Endothelial cell of umbilical vein (primary cell): Measurements from ENCODE around the gene PTMA. TPM values are rescaled to one million over a fixed set of nuclear protein-coding genes. Genes with fewer than 3 reads are reported as not detected.

Source experiments
- BruUV-seq: library from RNA; stranded (reverse); fragments of 400-500 nt; replicated peaks from 2 replicates; lab custom pipeline; 2021; lab: Mats Ljungman, UMichigan
- CTCF ChIA-PET: fragments of 300-600, 350-600 bp; sonication (Branson Sonifier 250); formaldehyde crosslinking; loops from one replicate; lab custom pipeline; 2021; ENCODE audit warnings: antibody characterized with exemption, inconsistent platforms; lab: Charles Lee
- POLR2A ChIA-PET: fragments of 300-600, 350-600 bp; sonication (Branson Sonifier 250); formaldehyde crosslinking; loops from one replicate; lab custom pipeline; 2021; ENCODE audit warnings: antibody characterized with exemption, inconsistent platforms; lab: Charles Lee
- DNase-seq: peaks from one replicate; pipeline ENCODE4 v3.0.0-alpha.2; 2011; ENCODE audit warnings: low read depth, low spot score
- FAIRE-seq: peaks from 2 replicates; lab custom pipeline; 2011; peaks lifted over from hg19 to GRCh38; lab: Jason Lieb, UNC
- H2AFZ ChIP-seq: 2 replicates; pipeline ENCODE4 v1.6.0; 2012; ENCODE audit warnings: low read depth, low read length, control low read depth, inconsistent platforms
- H3K27ac ChIP-seq: 2 replicates; pipeline ENCODE4 v1.5.1; 2011; ENCODE audit warnings: low read depth, mild to moderate bottlenecking, control low read depth, low read length, moderate library complexity; ENCODE audit not compliant: insufficient read depth
- H3K27me3 ChIP-seq, 2 experiments: 2 replicates each; pipeline versions ENCODE4 v1.6.0 to v1.6.1; 2011; ENCODE audit warnings: low read length in 2 of 2, mixed read lengths in 1 of 2; ENCODE audit not compliant: control insufficient read depth in 2 of 2, insufficient read depth in 2 of 2
- H3K36me3 ChIP-seq, 2 experiments: 2 replicates in 1 of 2; 3 replicates in 1 of 2; pipeline ENCODE4 v1.5.1; 2011; ENCODE audit warnings: low read length in 2 of 2, mild to moderate bottlenecking in 1 of 2, moderate library complexity in 1 of 2; ENCODE audit not compliant: control insufficient read depth in 2 of 2, insufficient read depth in 2 of 2; ENCODE audit errors: extremely low read depth in 1 of 2
- H3K4me1 ChIP-seq: 3 replicates; pipeline ENCODE4 v1.5.1; 2011; ENCODE audit warnings: mild to moderate bottlenecking, low read length; ENCODE audit not compliant: control insufficient read depth, insufficient read depth; ENCODE audit errors: extremely low read depth
- H3K4me2 ChIP-seq: 2 replicates; pipeline ENCODE4 v1.6.1; 2011; ENCODE audit warnings: low read length, control low read depth, mixed read lengths; ENCODE audit not compliant: insufficient read depth
- H3K4me3 ChIP-seq, 3 experiments: fragments of 200-600 bp in 1 of 3; sonication (generic), shearing (Covaris generic) in 1 of 3; replicated peaks in 1 of 3; 2 replicates each; pipeline ENCODE4 v1.5.1; 2011 to 2016; ENCODE audit warnings: control low read depth in 3 of 3, low read length in 3 of 3, mild to moderate bottlenecking in 2 of 3, inconsistent platforms in 1 of 3, low read depth in 1 of 3, moderate library complexity in 1 of 3; ENCODE audit not compliant: insufficient read depth in 1 of 3
- H3K79me2 ChIP-seq: 2 replicates; pipeline ENCODE4 v1.6.0; 2012; ENCODE audit warnings: low read length, inconsistent platforms; ENCODE audit not compliant: control insufficient read depth, insufficient read depth
- H3K9ac ChIP-seq: replicated peaks from 2 replicates; pipeline ENCODE3; 2011; ENCODE audit warnings: low read length, control low read depth; ENCODE audit not compliant: insufficient read depth; ENCODE audit errors: extremely low read depth
- H3K9me1 ChIP-seq: replicated peaks from 3 replicates; pipeline ENCODE4 v1.6.0; 2011; ENCODE audit warnings: mild to moderate bottlenecking, low read length; ENCODE audit not compliant: control insufficient read depth, insufficient read depth; ENCODE audit errors: extremely low read depth
- H3K9me3 ChIP-seq: replicated peaks from 2 replicates; pipeline ENCODE4 v1.5.1; 2012; ENCODE audit warnings: low read length, inconsistent platforms; ENCODE audit not compliant: control insufficient read depth, insufficient read depth
- H4K20me1 ChIP-seq: replicated peaks from 2 replicates; pipeline ENCODE3; 2011; ENCODE audit warnings: mild to moderate bottlenecking, low read length; ENCODE audit not compliant: control insufficient read depth, insufficient read depth; ENCODE audit errors: extremely low read depth
- EZH2 ChIP-seq: IDR thresholded peaks from 2 replicates; pipeline ENCODE4 v1.6.1; 2012; ENCODE audit warnings: borderline replicate concordance, low read depth, mild to moderate bottlenecking, moderate library complexity, low read length, inconsistent platforms; ENCODE audit not compliant: severe bottlenecking
- FOS ChIP-seq: IDR thresholded peaks from 2 replicates; pipeline ENCODE4 v1.6.1; 2011; ENCODE audit warnings: mild to moderate bottlenecking, low read length, moderate library complexity, borderline replicate concordance; ENCODE audit not compliant: insufficient read depth
- GATA2 ChIP-seq: IDR thresholded peaks from 2 replicates; pipeline ENCODE4 v1.7.0; 2011; ENCODE audit warnings: low read depth, mild to moderate bottlenecking, moderate library complexity, mixed read lengths, low read length; ENCODE audit not compliant: insufficient read length, insufficient read depth
- JUN ChIP-seq: IDR thresholded peaks from 2 replicates; pipeline ENCODE4 v1.6.1; 2011; ENCODE audit warnings: borderline replicate concordance, low read depth; ENCODE audit not compliant: insufficient read length, insufficient read depth
- MAX ChIP-seq: IDR thresholded peaks from 2 replicates; pipeline ENCODE4 v1.6.1; 2011; ENCODE audit not compliant: insufficient read depth, insufficient read length
- MYC ChIP-seq: IDR thresholded peaks from one replicate; pipeline ENCODE4 v1.6.1; 2011; ENCODE audit warnings: mild to moderate bottlenecking, low read depth, low read length
- POLR2A ChIP-seq: IDR thresholded peaks from 2 replicates; pipeline ENCODE4 v1.6.1; 2012; ENCODE audit warnings: low read depth, mild to moderate bottlenecking, control low read depth, low read length
- POLR2AphosphoS5 ChIP-seq: IDR thresholded peaks from 2 replicates; pipeline ENCODE4 v1.6.1; 2012; ENCODE audit warnings: low read depth, mild to moderate bottlenecking, control low read depth, low read length, moderate library complexity; ENCODE audit not compliant: insufficient read depth
- dilution Hi-C: fragments of 300-500 bp; cut with MboI; formaldehyde crosslinking; loops from one replicate; pipeline ENCODE4 v1.15.0; 2019; ENCODE audit warnings: low sequenced_read_pairs; ENCODE audit not compliant: extremely low pct_ligation_motif_present
- intact Hi-C: fragments of 100-400 bp; cut with micrococcal nuclease; formaldehyde crosslinking; loops from one replicate; pipeline ENCODE4 v1.10.0; 2022
- polyA plus RNA-seq, 4 experiments: library from polyadenylated mRNA; depleted of rRNA in 3 of 4; stranded (reverse) in 3 of 4; unstranded in 1 of 4; fragments of >200 nt; gene quantifications; 2 replicates each; pipeline versions ENCODE4 v1.2.1 to v1.2.3, GENCODE V29; 2011 to 2012; ENCODE audit warnings: missing spikeins in 1 of 4
- total RNA-seq: library from RNA; stranded (reverse); gene quantifications from 2 replicates; pipeline ENCODE4 v1.2.3, GENCODE V29; 2021
- TF ChIP-seq, protein P1 (sequence below), 2 donors: IDR thresholded peaks; 1 replicate in 1 of 2; 2 replicates in 1 of 2; pipeline ENCODE4 v1.5.1; 2011; ENCODE audit warnings: low read length in 2 of 2, mild to moderate bottlenecking in 2 of 2, moderate library complexity in 2 of 2, control low read depth in 1 of 2, inconsistent platforms in 1 of 2, low read depth in 1 of 2; ENCODE audit not compliant: insufficient read depth in 1 of 2; ENCODE audit errors: extremely low read depth in 1 of 2

The PTMA gene
- total and polyA plus RNA-seq, 2 donors (not counting 3 experiments of a cell fraction or from before 2014, with no cell fraction given): 404 to 1,488 TPM

- Histone ChIP-seq H3K4me3 (peak overlapping the region in 2 of 3 experiments; percentile 40 to 43), H3K36me3 (no peaks in the 10 kb centered on the region), H3K9ac (peak overlapping the region; percentile 73), H3K4me2 (peak overlapping the region; percentile 74), H2AFZ (peak overlapping the region; percentile 93), H3K79me2 (no peaks in the 10 kb centered on the region), H4K20me1 (no peaks in the 10 kb centered on the region), H3K27ac (peak overlapping the region; percentile 66), H3K9me3 (no peaks in the 10 kb centered on the region), H3K9me1 (no peaks in the 10 kb centered on the region), H3K4me1 (peaks cover 4% of the 10 kb centered on the region), H3K27me3 (no peaks in the 10 kb centered on the region)
- dilution Hi-C loops: no loop called here
- TF ChIP-seq POLR2AphosphoS5 (peak; percentile 87), MAX (no peak), FOS (no peak), EZH2 (no peak), GATA2 (no peak), POLR2A (peak; percentile 78), MYC (no peak), JUN (no peak)
- TF ChIP-seq, protein P1, sequence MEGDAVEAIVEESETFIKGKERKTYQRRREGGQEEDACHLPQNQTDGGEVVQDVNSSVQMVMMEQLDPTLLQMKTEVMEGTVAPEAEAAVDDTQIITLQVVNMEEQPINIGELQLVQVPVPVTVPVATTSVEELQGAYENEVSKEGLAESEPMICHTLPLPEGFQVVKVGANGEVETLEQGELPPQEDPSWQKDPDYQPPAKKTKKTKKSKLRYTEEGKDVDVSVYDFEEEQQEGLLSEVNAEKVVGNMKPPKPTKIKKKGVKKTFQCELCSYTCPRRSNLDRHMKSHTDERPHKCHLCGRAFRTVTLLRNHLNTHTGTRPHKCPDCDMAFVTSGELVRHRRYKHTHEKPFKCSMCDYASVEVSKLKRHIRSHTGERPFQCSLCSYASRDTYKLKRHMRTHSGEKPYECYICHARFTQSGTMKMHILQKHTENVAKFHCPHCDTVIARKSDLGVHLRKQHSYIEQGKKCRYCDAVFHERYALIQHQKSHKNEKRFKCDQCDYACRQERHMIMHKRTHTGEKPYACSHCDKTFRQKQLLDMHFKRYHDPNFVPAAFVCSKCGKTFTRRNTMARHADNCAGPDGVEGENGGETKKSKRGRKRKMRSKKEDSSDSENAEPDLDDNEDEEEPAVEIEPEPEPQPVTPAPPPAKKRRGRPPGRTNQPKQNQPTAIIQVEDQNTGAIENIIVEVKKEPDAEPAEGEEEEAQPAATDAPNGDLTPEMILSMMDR (IDR thresholded peaks at IDR 0.05; ENCODE audit: extremely low read depth in 1 of 2, insufficient read depth in 1 of 2, low read depth in 1 of 2, low read length in 2 of 2): no peak
- ChIA-PET POLR2A (interaction anchor here (0.6 kb wide), 1 partner anchor 23 kb away, joined by 4 read pairs; no protein-coding TSS in a partner anchor), CTCF (interaction anchor here (1.1 to 9.6 kb wide), 2 partner anchors 25 to 34 kb away, joined by 3 to 107 read pairs; no protein-coding TSS in a partner anchor)
- intact Hi-C loops: loop anchor here (1.0 to 2.0 kb wide), 2 partner anchors 18 to 25 kb away; no protein-coding TSS in a partner anchor
- FAIRE-seq (peak; percentile 40), DNase-seq (peak; percentile 67)
- TSS peak; percentile 93 for BruUV-seq
Measured at GRCh38 chr2:231680992-231681852, 27.1 kb upstream of the PTMA start.
